ENCODE data around the gene MAPK7. TPM values are rescaled to one million over a fixed set of nuclear protein-coding genes. Genes with fewer than 3 reads are reported as not detected.

Gene MAPK7
- total RNA-seq, 1 experiment from 2014 or later, result 14.5 TPM

DNA sequence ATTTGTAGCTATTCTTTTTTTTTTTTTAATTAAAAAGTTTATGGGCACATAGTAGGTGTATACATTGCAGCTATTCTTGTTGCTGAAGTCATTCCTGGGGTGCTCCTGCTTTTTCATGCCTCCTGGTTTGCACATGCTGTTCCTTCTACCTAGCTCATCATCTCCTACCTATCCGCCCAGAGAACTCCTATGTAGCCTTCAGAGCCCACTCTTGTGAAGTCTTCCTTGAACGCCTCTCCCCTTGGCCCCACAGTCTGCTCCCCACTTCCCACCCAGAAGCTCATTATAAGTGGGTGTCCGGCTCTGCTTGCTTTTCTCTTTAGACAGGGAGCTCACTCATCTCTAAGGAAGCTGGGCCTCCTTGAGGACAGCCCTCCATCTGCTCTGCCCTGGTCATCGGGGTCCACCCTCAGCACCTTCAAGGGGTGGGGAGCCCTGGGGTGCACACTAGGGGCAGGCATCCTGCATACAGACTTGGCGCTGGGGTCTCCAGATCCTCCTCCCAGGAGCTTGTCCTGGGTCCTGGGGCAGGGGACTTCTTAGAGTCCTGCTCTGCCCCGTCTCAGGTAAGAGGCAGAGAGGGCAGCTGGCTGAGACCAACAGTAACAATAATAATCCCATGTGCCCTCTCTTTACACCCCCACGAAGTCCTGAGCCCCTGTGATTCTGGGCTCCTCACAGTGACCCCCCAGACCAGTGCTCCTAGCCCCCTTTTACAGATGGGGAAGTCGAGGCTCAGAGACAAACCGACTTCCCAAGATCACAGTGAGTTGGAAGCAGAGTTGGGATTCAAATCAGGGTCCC is 12.3 kb upstream of the MAPK7 start:
- Mint-ChIP-seq H3K4me1 (ENCODE audit: insufficient read depth, unreplicated experiment) (peaks cover 14% of the 10 kb centered on the region), H3K36me3 (ENCODE audit: insufficient read depth, unreplicated experiment) (no peaks in the 10 kb centered on the region), H3K4me3 (ENCODE audit: unreplicated experiment) (no peak overlapping the region), H3K9me3 (ENCODE audit: unreplicated experiment) (no peaks in the 10 kb centered on the region), H3K27ac (ENCODE audit: low read depth, unreplicated experiment) (no peak overlapping the region), H3K27me3 (ENCODE audit: insufficient read depth, unreplicated experiment) (no peaks in the 10 kb centered on the region)
- POLR2A ChIA-PET, result interaction anchor here (1.1 to 5.9 kb wide), 3 partner anchors 12 to 353 kb away, joined by 3 to 61 read pairs (median 17); partner anchors contain the start of gene MAPK7
- TF ChIP-seq, protein P1, sequence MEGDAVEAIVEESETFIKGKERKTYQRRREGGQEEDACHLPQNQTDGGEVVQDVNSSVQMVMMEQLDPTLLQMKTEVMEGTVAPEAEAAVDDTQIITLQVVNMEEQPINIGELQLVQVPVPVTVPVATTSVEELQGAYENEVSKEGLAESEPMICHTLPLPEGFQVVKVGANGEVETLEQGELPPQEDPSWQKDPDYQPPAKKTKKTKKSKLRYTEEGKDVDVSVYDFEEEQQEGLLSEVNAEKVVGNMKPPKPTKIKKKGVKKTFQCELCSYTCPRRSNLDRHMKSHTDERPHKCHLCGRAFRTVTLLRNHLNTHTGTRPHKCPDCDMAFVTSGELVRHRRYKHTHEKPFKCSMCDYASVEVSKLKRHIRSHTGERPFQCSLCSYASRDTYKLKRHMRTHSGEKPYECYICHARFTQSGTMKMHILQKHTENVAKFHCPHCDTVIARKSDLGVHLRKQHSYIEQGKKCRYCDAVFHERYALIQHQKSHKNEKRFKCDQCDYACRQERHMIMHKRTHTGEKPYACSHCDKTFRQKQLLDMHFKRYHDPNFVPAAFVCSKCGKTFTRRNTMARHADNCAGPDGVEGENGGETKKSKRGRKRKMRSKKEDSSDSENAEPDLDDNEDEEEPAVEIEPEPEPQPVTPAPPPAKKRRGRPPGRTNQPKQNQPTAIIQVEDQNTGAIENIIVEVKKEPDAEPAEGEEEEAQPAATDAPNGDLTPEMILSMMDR (IDR thresholded peaks at IDR 0.05; ENCODE audit: unreplicated experiment), result no peak
- no peak for DNase-seq (ENCODE audit: unreplicated experiment)
- BruUV-seq (replicated peaks), result no TSS peak
- intact Hi-C loops (cut with micrococcal nuclease), result no loop called here
- CTCF ChIA-PET, result interaction anchor here (0.5 to 9.7 kb wide), 8 partner anchors 10 to 397 kb away, joined by 3 to 147 read pairs (median 4); partner anchors contain the start of gene MAPK7

DNA sequence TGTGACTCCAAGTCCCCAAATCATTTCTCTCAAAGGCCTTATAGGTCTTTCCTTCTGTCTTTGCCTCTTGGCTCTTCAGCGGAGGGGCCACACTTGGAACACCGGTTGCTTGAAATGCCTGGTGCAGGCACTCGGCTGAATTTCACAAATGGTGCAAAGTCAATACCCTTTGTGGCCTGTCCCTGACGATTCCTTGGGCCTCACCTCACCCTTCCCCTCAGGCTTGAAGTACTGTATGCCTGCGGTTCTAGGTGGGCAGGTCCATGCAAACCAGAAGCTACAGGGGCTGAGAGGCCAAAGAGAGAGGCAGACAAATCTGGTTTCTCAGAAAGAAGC is 11.7 kb upstream of the MAPK7 start:
- CTCF ChIA-PET, result interaction anchor here (9.7 kb wide), 1 partner anchor 80 kb away, joined by 147 read pairs; no protein-coding TSS in a partner anchor
- BruUV-seq (replicated peaks), result no TSS peak

DNA sequence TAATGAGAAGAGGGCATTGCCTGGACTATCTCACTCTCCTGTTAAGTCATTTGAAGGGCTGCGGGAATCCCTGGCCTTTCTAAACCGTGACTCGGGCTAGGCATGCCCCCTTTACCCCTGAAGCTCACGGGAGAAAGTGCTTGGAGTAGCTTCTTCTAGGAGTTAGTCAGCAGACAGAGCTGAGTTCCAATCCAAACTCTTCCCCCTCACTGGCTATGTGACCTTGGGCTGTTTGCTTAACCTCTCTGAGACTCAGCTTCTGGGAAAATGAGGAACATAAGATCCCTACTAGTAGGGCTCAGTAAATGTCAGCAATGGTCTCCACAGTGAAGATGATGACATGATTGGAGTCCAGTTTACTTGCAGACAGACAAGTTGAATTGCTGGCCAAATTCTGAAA is 10.1 kb upstream of the MAPK7 start:
- Mint-ChIP-seq H3K27me3 (ENCODE audit: insufficient read depth, unreplicated experiment) (no peaks in the 10 kb centered on the region), H3K27ac (ENCODE audit: low read depth, unreplicated experiment) (no peak overlapping the region), H3K4me3 (ENCODE audit: unreplicated experiment) (no peak overlapping the region), H3K4me1 (ENCODE audit: insufficient read depth, unreplicated experiment) (peaks cover 6% of the 10 kb centered on the region), H3K9me3 (ENCODE audit: unreplicated experiment) (no peaks in the 10 kb centered on the region), H3K36me3 (ENCODE audit: insufficient read depth, unreplicated experiment) (no peaks in the 10 kb centered on the region)
- POLR2A ChIA-PET, result interaction anchor here (1.0 kb wide), 1 partner anchor 10 kb away, joined by 5 read pairs; the partner anchor contains the start of gene MAPK7
- CTCF ChIA-PET, result interaction anchor here (9.7 kb wide), 1 partner anchor 79 kb away, joined by 147 read pairs; no protein-coding TSS in a partner anchor
- BruUV-seq (replicated peaks), result no TSS peak
- TF ChIP-seq, protein P1 (IDR thresholded peaks at IDR 0.05; ENCODE audit: unreplicated experiment), result no peak
- intact Hi-C loops (cut with micrococcal nuclease), result no loop called here
- no peak for DNase-seq (ENCODE audit: unreplicated experiment)

More for the DNA sequence above, 11.7 kb upstream of the MAPK7 start:
- H3K36me3 Mint-ChIP-seq (ENCODE audit: insufficient read depth, unreplicated experiment), result no peaks in the 10 kb centered on the region
- H3K9me3 Mint-ChIP-seq (ENCODE audit: unreplicated experiment), result no peaks in the 10 kb centered on the region
- intact Hi-C loops (cut with micrococcal nuclease), result no loop called here
- no peak overlapping the region for H3K4me3 Mint-ChIP-seq (ENCODE audit: unreplicated experiment)
- DNase-seq (ENCODE audit: unreplicated experiment), result no peak
- POLR2A ChIA-PET, result interaction anchor here (5.9 kb wide), 1 partner anchor 81 kb away, joined by 61 read pairs; no protein-coding TSS in a partner anchor
- TF ChIP-seq, protein P1 (IDR thresholded peaks at IDR 0.05; ENCODE audit: unreplicated experiment), result no peak
- H3K27ac Mint-ChIP-seq (ENCODE audit: low read depth, unreplicated experiment), result no peak overlapping the region
- H3K4me1 Mint-ChIP-seq (ENCODE audit: insufficient read depth, unreplicated experiment), result peaks cover 8% of the 10 kb centered on the region
- H3K27me3 Mint-ChIP-seq (ENCODE audit: insufficient read depth, unreplicated experiment), result no peaks in the 10 kb centered on the region

DNA sequence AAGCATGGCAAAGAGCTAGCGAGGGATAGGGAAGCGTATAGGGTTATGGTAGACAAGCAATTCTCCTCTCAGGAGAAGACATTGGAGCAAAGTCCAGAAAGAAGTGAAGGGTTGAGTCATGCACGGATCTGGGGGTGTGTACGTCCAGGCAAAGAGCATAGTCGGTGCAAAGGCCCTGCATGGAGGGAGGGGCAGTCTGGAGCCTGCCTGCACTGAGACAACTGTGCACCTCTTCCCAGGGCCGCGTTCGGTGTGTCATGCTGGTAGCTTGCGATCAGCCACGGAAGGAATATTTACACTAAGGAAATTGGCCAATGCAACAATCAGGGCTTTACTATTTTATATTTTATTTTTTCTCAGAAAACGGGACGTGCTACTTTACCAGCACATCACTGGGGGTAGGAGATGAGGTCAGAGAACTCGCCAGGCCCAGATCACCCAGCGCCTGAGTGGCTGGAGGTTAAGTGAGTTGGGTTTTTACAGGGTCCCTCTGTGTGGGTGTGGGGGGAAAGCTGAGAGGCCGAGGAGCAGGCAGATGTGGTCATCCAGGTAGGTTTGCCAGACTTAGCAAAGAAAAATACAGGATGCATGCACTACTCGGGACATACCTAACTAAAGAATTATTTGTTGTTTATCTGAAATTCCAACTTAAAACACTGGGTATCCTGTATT is 9.1 kb upstream of the MAPK7 start:
- H3K27me3 Mint-ChIP-seq (ENCODE audit: insufficient read depth, unreplicated experiment), result no peaks in the 10 kb centered on the region
- BruUV-seq (replicated peaks), result no TSS peak
- H3K27ac Mint-ChIP-seq (ENCODE audit: low read depth, unreplicated experiment), result no peak overlapping the region
- no peak for DNase-seq (ENCODE audit: unreplicated experiment)
- POLR2A ChIA-PET, result interaction anchor here (1.0 kb wide), 1 partner anchor 9 kb away, joined by 5 read pairs; the partner anchor contains the start of gene MAPK7
- no peak overlapping the region for H3K4me3 Mint-ChIP-seq (ENCODE audit: unreplicated experiment)
- H3K4me1 Mint-ChIP-seq (ENCODE audit: insufficient read depth, unreplicated experiment), result peaks cover 6% of the 10 kb centered on the region
- intact Hi-C loops (cut with micrococcal nuclease), result no loop called here
- H3K9me3 Mint-ChIP-seq (ENCODE audit: unreplicated experiment), result no peaks in the 10 kb centered on the region
- no peaks in the 10 kb centered on the region for H3K36me3 Mint-ChIP-seq (ENCODE audit: insufficient read depth, unreplicated experiment)
- TF ChIP-seq, protein P1 (IDR thresholded peaks at IDR 0.05; ENCODE audit: unreplicated experiment), result no peak
- CTCF ChIA-PET, result interaction anchor here (0.6 to 9.7 kb wide), 2 partner anchors 78 to 122 kb away, joined by 3 to 147 read pairs; no protein-coding TSS in a partner anchor

Measured in MCF 10A (cell line).